ENCODE measurements around the gene GLIPR1L2. TPM values are rescaled to one million over a fixed set of nuclear protein-coding genes. Genes with fewer than 3 reads are reported as not detected.

Gene GLIPR1L2
- total RNA-seq, 1 donor from 2014 or later: not detected

- peaks cover 2% of the 10 kb centered on the region for H3K9me3 Mint-ChIP-seq (ENCODE audit: unreplicated experiment)
- H3K36me3 Mint-ChIP-seq (ENCODE audit: unreplicated experiment): peaks cover 3% of the 10 kb centered on the region
- no peaks in the 10 kb centered on the region for H3K4me1 Mint-ChIP-seq (ENCODE audit: low read depth, unreplicated experiment)
- no peak overlapping the region for H3K27ac Mint-ChIP-seq (ENCODE audit: unreplicated experiment)
- no peak for TF ChIP-seq CTCF (IDR thresholded peaks at IDR 0.05; ENCODE audit: partially characterized antibody, unreplicated experiment)
- no peak for DNase-seq
- H3K27me3 Mint-ChIP-seq (ENCODE audit: unreplicated experiment): peaks cover 2% of the 10 kb centered on the region
- no peak overlapping the region for H3K4me3 Mint-ChIP-seq (ENCODE audit: unreplicated experiment)
Measured at GRCh38 chr12:75419841-75420240, 29.0 kb downstream of the GLIPR1L2 start.

- no peak for TF ChIP-seq CTCF (IDR thresholded peaks at IDR 0.05; ENCODE audit: partially characterized antibody, unreplicated experiment)
Measured at GRCh38 chr12:75427491-75427890, 36.6 kb downstream of the GLIPR1L2 start.

DNA sequence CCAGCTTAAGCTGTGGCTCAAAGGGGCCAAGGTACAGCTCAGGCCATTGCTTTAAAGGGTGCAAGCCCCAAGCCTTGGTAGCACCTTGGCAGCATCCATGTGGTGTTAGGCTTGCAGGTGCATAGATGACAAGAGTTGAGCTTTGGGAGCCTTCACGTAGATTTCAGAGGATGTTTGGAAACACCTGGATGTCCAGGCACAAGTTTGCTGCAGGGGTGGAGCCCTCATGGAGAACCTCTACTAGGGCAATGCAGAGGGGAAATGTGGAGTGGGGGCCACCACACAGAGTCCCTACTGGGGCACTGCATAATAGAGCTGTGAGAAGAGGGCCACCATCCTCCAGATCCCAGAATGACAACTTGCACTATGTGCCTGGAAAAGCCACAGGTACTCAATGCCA is 37.9 kb downstream of the GLIPR1L2 start:
- H3K27me3 Mint-ChIP-seq (ENCODE audit: unreplicated experiment): no peaks in the 10 kb centered on the region
- H3K4me3 Mint-ChIP-seq (ENCODE audit: unreplicated experiment): no peak overlapping the region
- H3K27ac Mint-ChIP-seq (ENCODE audit: unreplicated experiment): no peak overlapping the region
- H3K36me3 Mint-ChIP-seq (ENCODE audit: unreplicated experiment): peaks cover 19% of the 10 kb centered on the region
- peaks cover 11% of the 10 kb centered on the region for H3K9me3 Mint-ChIP-seq (ENCODE audit: unreplicated experiment)
- no peaks in the 10 kb centered on the region for H3K4me1 Mint-ChIP-seq (ENCODE audit: low read depth, unreplicated experiment)
- no peak for DNase-seq
- no peak for TF ChIP-seq CTCF (IDR thresholded peaks at IDR 0.05; ENCODE audit: partially characterized antibody, unreplicated experiment)

More at GRCh38 chr12:75427491-75427890, 36.6 kb downstream of the GLIPR1L2 start:
- no peak overlapping the region for H3K27ac Mint-ChIP-seq (ENCODE audit: unreplicated experiment)
- DNase-seq: no peak
- peaks cover 19% of the 10 kb centered on the region for H3K36me3 Mint-ChIP-seq (ENCODE audit: unreplicated experiment)
- no peak overlapping the region for H3K4me3 Mint-ChIP-seq (ENCODE audit: unreplicated experiment)
- peaks cover 2% of the 10 kb centered on the region for H3K27me3 Mint-ChIP-seq (ENCODE audit: unreplicated experiment)
- peaks cover 11% of the 10 kb centered on the region for H3K9me3 Mint-ChIP-seq (ENCODE audit: unreplicated experiment)
- H3K4me1 Mint-ChIP-seq (ENCODE audit: low read depth, unreplicated experiment): no peaks in the 10 kb centered on the region

GRCh38 chr12:75432924-75433323 is 42.0 kb downstream of the GLIPR1L2 start:
- no peak overlapping the region for H3K4me3 Mint-ChIP-seq (ENCODE audit: unreplicated experiment)
- H3K4me1 Mint-ChIP-seq (ENCODE audit: low read depth, unreplicated experiment): no peaks in the 10 kb centered on the region
- DNase-seq: no peak
- no peak for TF ChIP-seq CTCF (IDR thresholded peaks at IDR 0.05; ENCODE audit: partially characterized antibody, unreplicated experiment)
- H3K27ac Mint-ChIP-seq (ENCODE audit: unreplicated experiment): no peak overlapping the region
- peaks cover 29% of the 10 kb centered on the region for H3K36me3 Mint-ChIP-seq (ENCODE audit: unreplicated experiment)
- no peaks in the 10 kb centered on the region for H3K27me3 Mint-ChIP-seq (ENCODE audit: unreplicated experiment)
- H3K9me3 Mint-ChIP-seq (ENCODE audit: unreplicated experiment): peaks cover 3% of the 10 kb centered on the region

- peaks cover 4% of the 10 kb centered on the region for H3K9me3 Mint-ChIP-seq (ENCODE audit: unreplicated experiment)
- H3K4me3 Mint-ChIP-seq (ENCODE audit: unreplicated experiment): no peak overlapping the region
- no peak for TF ChIP-seq CTCF (IDR thresholded peaks at IDR 0.05; ENCODE audit: partially characterized antibody, unreplicated experiment)
- no peaks in the 10 kb centered on the region for H3K4me1 Mint-ChIP-seq (ENCODE audit: low read depth, unreplicated experiment)
- no peaks in the 10 kb centered on the region for H3K27me3 Mint-ChIP-seq (ENCODE audit: unreplicated experiment)
- no peak for DNase-seq
- H3K27ac Mint-ChIP-seq (ENCODE audit: unreplicated experiment): no peak overlapping the region
- H3K36me3 Mint-ChIP-seq (ENCODE audit: unreplicated experiment): peaks cover 20% of the 10 kb centered on the region
Measured at GRCh38 chr12:75437564-75437963, 46.7 kb downstream of the GLIPR1L2 start.
